HepG2 (cell line): ENCODE measurements around the gene SLC6A8. TPM values are rescaled to one million over a fixed set of nuclear protein-coding genes. Genes with fewer than 3 reads are reported as not detected.

ENCODE experiments used
- ATAC-seq: fragments of 200-7000 bp; cut with Tn5 transposase; 3 replicates; pipeline ENCODE4 v1.9.1; 2020; ENCODE audit warnings: mild to moderate bottlenecking, moderate library complexity
- Bru-seq: library from RNA; stranded (reverse); fragments of 400-500 nt; gene quantifications from one replicate; lab custom pipeline; 2021; lab: Mats Ljungman, UMichigan
- BruChase-seq, 2 experiments: library from RNA; stranded (reverse); fragments of 400-500 nt; gene quantifications; one replicate each; lab custom pipeline; 2021; lab: Mats Ljungman, UMichigan
- BruUV-seq: library from RNA; stranded (reverse); fragments of 400-500 nt; replicated peaks from 2 replicates; lab custom pipeline; 2021; lab: Mats Ljungman, UMichigan
- CTCF ChIA-PET: fragments of 300-600 bp; formaldehyde crosslinking; extraction: SDS; loops from one replicate; lab custom pipeline; 2021; ENCODE audit warnings: low total read pairs, inconsistent platforms, low intra/inter-chr PET ratio; lab: Yijun Ruan, JAX
- POLR2A ChIA-PET: fragments of 350-600 bp; sonication (Branson Sonifier 250); formaldehyde crosslinking; loops from one replicate; lab custom pipeline; 2020; ENCODE audit warnings: antibody characterized with exemption, inconsistent platforms; lab: Yijun Ruan, JAX
- DNase-seq: peaks from one replicate; pipeline ENCODE4 v3.0.0-alpha.2; 2015; ENCODE audit warnings: low spot score
- FAIRE-seq: peaks from 3 replicates; lab custom pipeline; 2011; peaks lifted over from hg19 to GRCh38; lab: Jason Lieb, UNC
- H2AFZ ChIP-seq: one replicate; pipeline ENCODE4 v1.6.1; 2011; ENCODE audit warnings: low read length, inconsistent platforms
- H3K27ac ChIP-seq: fragments of 300-600 bp; 3 replicates; pipeline ENCODE4 v1.8.0; 2011; ENCODE audit warnings: mixed run types, mild to moderate bottlenecking, mixed read lengths, low read length, inconsistent platforms; ENCODE audit not compliant: insufficient read depth; ENCODE audit errors: extremely low read length
- H3K27me3 ChIP-seq, 2 experiments: fragments of 200-600 bp in 1 of 2; 2 replicates in 1 of 2; 3 replicates in 1 of 2; pipeline versions ENCODE4 v1.6.0 to v1.8.0; 2011; ENCODE audit warnings: low read length in 2 of 2, mild to moderate bottlenecking in 2 of 2, moderate library complexity in 2 of 2, inconsistent platforms in 1 of 2; ENCODE audit not compliant: insufficient read depth in 2 of 2, control insufficient read depth in 1 of 2
- H3K36me3 ChIP-seq, 2 experiments: fragments of 200-600 bp in 1 of 2; replicated peaks in 1 of 2; 2 replicates in 1 of 2; 3 replicates in 1 of 2; pipeline versions ENCODE4 v1.5.1 to v1.8.0; 2011; ENCODE audit warnings: low read length in 2 of 2, inconsistent platforms in 1 of 2; ENCODE audit not compliant: insufficient read depth in 2 of 2, control insufficient read depth in 1 of 2
- H3K4me1 ChIP-seq: 2 replicates; pipeline ENCODE4 v1.5.1; 2012; ENCODE audit warnings: low read length, inconsistent platforms; ENCODE audit not compliant: insufficient read depth
- H3K4me2 ChIP-seq: 2 replicates; pipeline ENCODE4 v1.6.0; 2011; ENCODE audit warnings: low read depth, low read length, inconsistent platforms
- H3K4me3 ChIP-seq, 3 experiments: fragments of 200-600 bp in 1 of 3; sonication (generic), shearing (Covaris generic) in 1 of 3; replicated peaks in 1 of 3; 2 replicates each; pipeline ENCODE4 v1.5.1; 2011 to 2016; ENCODE audit warnings: low read length in 3 of 3, inconsistent platforms in 2 of 3, low read depth in 2 of 3, mild to moderate bottlenecking in 2 of 3, control low read depth in 1 of 3, mixed read lengths in 1 of 3; ENCODE audit not compliant: insufficient read depth in 1 of 3
- H3K79me2 ChIP-seq: one replicate; pipeline ENCODE4 v1.6.1; 2011; ENCODE audit warnings: low read length, inconsistent platforms; ENCODE audit not compliant: insufficient read depth
- H3K9ac ChIP-seq: 2 replicates; pipeline ENCODE4 v1.6.0; 2011; ENCODE audit warnings: mild to moderate bottlenecking, low read depth, low read length, inconsistent platforms; ENCODE audit not compliant: insufficient read depth
- H3K9me3 ChIP-seq: 2 replicates; pipeline ENCODE4 v1.5.1; 2012; ENCODE audit warnings: mild to moderate bottlenecking, low read length
- H4K20me1 ChIP-seq: 2 replicates; pipeline ENCODE4 v1.6.0; 2011; ENCODE audit warnings: inconsistent platforms, mild to moderate bottlenecking, low read length, moderate library complexity; ENCODE audit not compliant: insufficient read depth
- ATF4 ChIP-seq, 2 experiments: fragments of 450-650 bp in 1 of 2; sonication (generic) in 1 of 2; formaldehyde crosslinking; IDR thresholded peaks; 2 replicates each; pipeline versions ENCODE4 v1.5.0 to v1.8.0; 2020 to 2022; ENCODE audit warnings: mild to moderate bottlenecking in 1 of 2, missing genetic modification reagents in 1 of 2
- CTCF ChIP-seq: sonication (generic); formaldehyde crosslinking; IDR thresholded peaks from 2 replicates; pipeline ENCODE4 v1.5.0; 2020; ENCODE audit warnings: mild to moderate bottlenecking, missing genetic modification reagents, moderate library complexity
- GPN1 ChIP-seq: sonication (generic); formaldehyde crosslinking; IDR thresholded peaks from 2 replicates; pipeline ENCODE4 v1.5.1; 2020; ENCODE audit warnings: missing genetic modification reagents, borderline replicate concordance
- KDM2A ChIP-seq: sonication (generic); formaldehyde crosslinking; IDR thresholded peaks from 2 replicates; pipeline ENCODE4 v1.4.0; 2020; ENCODE audit warnings: low read depth, missing genetic modification reagents, borderline replicate concordance
- PATZ1 ChIP-seq: sonication (generic); formaldehyde crosslinking; IDR thresholded peaks from 2 replicates; pipeline ENCODE4 v1.4.0; 2020; ENCODE audit warnings: missing genetic modification reagents
- POLR2AphosphoS5 ChIP-seq: IDR thresholded peaks from 2 replicates; pipeline ENCODE4 v1.6.1; 2012; ENCODE audit warnings: low read depth, low read length
- POLR2G ChIP-seq: fragments of 200-400 bp; formaldehyde crosslinking; IDR thresholded peaks from 2 replicates; pipeline ENCODE4 v1.6.1; 2018; ENCODE audit warnings: mild to moderate bottlenecking, low read depth, low read length, moderate library complexity
- ZFX ChIP-seq: sonication (generic); formaldehyde crosslinking; IDR thresholded peaks from 2 replicates; pipeline ENCODE4 v1.4.0; 2020; ENCODE audit warnings: mild to moderate bottlenecking, low read depth, missing genetic modification reagents, moderate library complexity
- ZNF263 ChIP-seq: sonication (generic); formaldehyde crosslinking; IDR thresholded peaks from 2 replicates; pipeline ENCODE4 v1.4.0; 2020; ENCODE audit warnings: missing genetic modification reagents
- ZNF891 ChIP-seq: sonication (generic); formaldehyde crosslinking; IDR thresholded peaks from 2 replicates; pipeline ENCODE4 v1.5.0; 2020; ENCODE audit warnings: mild to moderate bottlenecking, missing genetic modification reagents
- WGBS: methylation state at CpG from one replicate; pipeline ENCODE4 v1.1.6; 2017; ENCODE audit warnings: low lambda C conversion rate; 5-methylcytosine and 5-hydroxymethylcytosine counted together
- in situ Hi-C: cut with HindIII; loops from 2 replicates; pipeline ENCODE4 v1.10.0; 2017; ENCODE audit warnings: low pct_unique_long_range_greater_than_20kb; ENCODE audit not compliant: extremely low pct_ligation_motif_present
- intact Hi-C: fragments of 100-400 bp; cut with micrococcal nuclease; formaldehyde crosslinking; loops from one replicate; pipeline ENCODE4 v1.10.0; 2022; ENCODE audit not compliant: unreplicated experiment
- long read RNA-seq, 2 experiments: library from RNA in 1 of 2; library from polyadenylated mRNA in 1 of 2; stranded (forward) in 1 of 2; unstranded in 1 of 2; transcript quantifications; one replicate each; pipeline ENCODE4 v2.0.0, GENCODE V29; 2019 to 2022
- polyA minus RNA-seq, 3 experiments: library from RNA; depleted of rRNA, polyadenylated mRNA; stranded (reverse); fragments of >200 nt; gene quantifications; 2 replicates each; pipeline ENCODE4 v1.2.3, GENCODE V29; 2011; ENCODE audit warnings: low replicate concordance in 1 of 3
- polyA plus RNA-seq, 8 experiments: library from polyadenylated mRNA; depleted of rRNA in 3 of 8; stranded (reverse) in 7 of 8; unstranded in 1 of 8; fragments of >200 nt; fragmentation: Illumina TruSeq in 4 of 8; extraction: Trizol in 4 of 8; gene quantifications; 2 replicates each; pipeline versions ENCODE4 v1.2.1 to v1.2.3, GENCODE V29; 2011 to 2016; ENCODE audit warnings: low read depth in 4 of 8, missing spikeins in 1 of 8, mixed read lengths in 1 of 8; ENCODE audit not compliant: insufficient read depth in 1 of 8
- total RNA-seq, 5 experiments: library from RNA; depleted of rRNA; stranded (reverse); fragments of >200 nt; fragmentation: Illumina TruSeq; extraction: Trizol; gene quantifications; 2 replicates each; pipeline ENCODE4 v1.2.3, GENCODE V29; 2016; ENCODE audit warnings: low read depth in 1 of 5
- TF ChIP-seq, protein P1 (sequence below): IDR thresholded peaks from 2 replicates; pipeline ENCODE4 v1.6.1; 2016; ENCODE audit warnings: missing genetic modification reagents, missing compliant biosample characterization

The SLC6A8 gene
- 9.0 and 13.9 TPM in 2 replicates for total RNA-seq (2016; rRNA removed; fragmentation: Illumina TruSeq; extraction: Trizol)
- 5.6 and 6.3 TPM in 2 replicates for total RNA-seq (2016; cell fraction: cytosol; rRNA removed; fragmentation: Illumina TruSeq; extraction: Trizol; ENCODE audit: low read depth)
- total RNA-seq (2016; cell fraction: insoluble cytoplasmic fraction; rRNA removed; fragmentation: Illumina TruSeq; extraction: Trizol): 8.6 and 16.2 TPM in 2 replicates
- total RNA-seq (2016; cell fraction: membrane; rRNA removed; fragmentation: Illumina TruSeq; extraction: Trizol): 22.0 and 22.3 TPM in 2 replicates
- 11.0 and 18.5 TPM in 2 replicates for total RNA-seq (2016; cell fraction: nucleus; rRNA removed; fragmentation: Illumina TruSeq; extraction: Trizol)
- polyA plus RNA-seq (2011; rRNA removed): 176 and 264 TPM in 2 replicates
- 196 and 214 TPM in 2 replicates for polyA plus RNA-seq (2011; cell fraction: cytosol; rRNA removed)
- 723 and 745 TPM in 2 replicates for polyA plus RNA-seq (2011; cell fraction: nucleus; rRNA removed)
- polyA plus RNA-seq (2012): 356 and 405 TPM in 2 replicates
- polyA plus RNA-seq (2016; cell fraction: cytosol; fragmentation: Illumina TruSeq; extraction: Trizol; ENCODE audit: low read depth): 10.4 and 12.7 TPM in 2 replicates
- polyA plus RNA-seq (2016; cell fraction: insoluble cytoplasmic fraction; fragmentation: Illumina TruSeq; extraction: Trizol; ENCODE audit: low read depth): 19.8 and 27.0 TPM in 2 replicates
- 35.0 and 35.9 TPM in 2 replicates for polyA plus RNA-seq (2016; cell fraction: membrane; fragmentation: Illumina TruSeq; extraction: Trizol; ENCODE audit: low read depth)
- 58.3 and 60.5 TPM in 2 replicates for polyA plus RNA-seq (2016; cell fraction: nucleus; fragmentation: Illumina TruSeq; extraction: Trizol; ENCODE audit: insufficient read depth, low read depth)
- polyA minus RNA-seq (2011; rRNA and poly(A)+ RNA removed; ENCODE audit: low replicate concordance): 85.4 and 544 TPM in 2 replicates
- 145 and 181 TPM in 2 replicates for polyA minus RNA-seq (2011; cell fraction: cytosol; rRNA and poly(A)+ RNA removed)
- 106 and 150 TPM in 2 replicates for polyA minus RNA-seq (2011; cell fraction: nucleus; rRNA and poly(A)+ RNA removed)
- Bru-seq, nascent RNA: percentile 74 among the genes with signal in this experiment
- BruChase-seq, experiment 1, labeled RNA remaining after a 6-hour chase: percentile 95 among the genes with signal in this experiment
- percentile 90 among the genes with signal in this experiment for BruChase-seq, experiment 2, labeled RNA remaining after a 2-hour chase
- long read RNA-seq, experiment 1, partial matches to known transcripts: 31 of 48 reads
- long read RNA-seq, experiment 1, other reads (novel, unspliced or antisense): 15 of 48 reads
- long read RNA-seq, experiment 2, transcript SLC6A8-201 (13 exons, 3,763 nt): major isoform, 134 of 224 reads
- long read RNA-seq, experiment 2, partial matches to known transcripts: 33 of 224 reads
- long read RNA-seq, experiment 2, other reads (novel, unspliced or antisense): 57 of 224 reads

- Histone ChIP-seq H3K9ac (peak within 1 kb of the TSS; percentile 71), H3K4me3 (peak within 1 kb of the TSS; percentile 42 to 74 (median 68); a peak in 5 of 6 replicates), H3K27me3 (no peaks in the 10 kb centered on the region), H4K20me1 (peaks cover 16% of the 10 kb centered on the region), H3K4me1 (peaks cover 34% of the 10 kb centered on the region), H2AFZ (no peak within 1 kb of the TSS), H3K9me3 (no peaks in the 10 kb centered on the region), H3K4me2 (peak within 1 kb of the TSS; percentile 74), H3K36me3 (peaks cover 0 to 1% of the 10 kb centered on the region in 2 experiments; a peak in 2 of 5 replicates), H3K79me2 (peaks cover 20% of the 10 kb centered on the region), H3K27ac (peak within 1 kb of the TSS; percentile 76)
- peak; percentile 38 for ATAC-seq
- no TSS peak for BruUV-seq
- DNase-seq: peak; percentile 31
- intact Hi-C loops: no loop called here
- CTCF ChIA-PET: no interaction called here
- in situ Hi-C loops: no loop called here
- no peak for FAIRE-seq
- POLR2A ChIA-PET: interaction anchor here (0.6 to 2.1 kb wide), 6 partner anchors 8 to 241 kb away, joined by 3 to 16 read pairs (median 4); partner anchors contain the start of gene PLXNB3
- WGBS: 0% methylated on average over 4 of the region's 66 CpGs
- TF ChIP-seq ZNF263 (CRISPR knock-in tag): peak; percentile 76
- TF ChIP-seq, protein P1, sequence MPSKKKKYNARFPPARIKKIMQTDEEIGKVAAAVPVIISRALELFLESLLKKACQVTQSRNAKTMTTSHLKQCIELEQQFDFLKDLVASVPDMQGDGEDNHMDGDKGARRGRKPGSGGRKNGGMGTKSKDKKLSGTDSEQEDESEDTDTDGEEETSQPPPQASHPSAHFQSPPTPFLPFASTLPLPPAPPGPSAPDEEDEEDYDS (CRISPR knock-in tag): peak; percentile 72
- peak; percentile 23; the same call in 1 of the 2 replicates for TF ChIP-seq KDM2A
- peak; percentile 57 for TF ChIP-seq CTCF (CRISPR knock-in tag)
- peak; percentile 25; the same call in 1 of the 2 replicates for TF ChIP-seq PATZ1 (CRISPR knock-in tag)
- no peak for TF ChIP-seq ZFX (CRISPR knock-in tag)
- TF ChIP-seq ZNF891 (CRISPR knock-in tag): no peak
- TF ChIP-seq ATF4 (CRISPR knock-in tag; IDR thresholded peaks at IDR 0.05): no peak
- no peak for TF ChIP-seq GPN1 (CRISPR knock-in tag)
- TF ChIP-seq POLR2G: peak; percentile 70
- TF ChIP-seq POLR2AphosphoS5: peak; percentile 56
Observed at GRCh38 chrX:153687121-153688039, at the start of gene SLC6A8. Gene SLC6A8, plus strand, starts transcription at chrX:153687926. Its CDS starts 649 bp downstream, at chrX:153688575.
